ENCODE results near the gene HDAC8. TPM values are rescaled to one million over a fixed set of nuclear protein-coding genes. Genes with fewer than 3 reads are reported as not detected.
"Not testable (repeated sequence)": the region's sequence is repeated elsewhere in the genome, so short reads cannot be mapped to it uniquely, and the experiment has no call there.

Gene HDAC8
- total and polyA plus RNA-seq, 12 donors = 32.1 to 232 (median 57.1) TPM

DNA sequence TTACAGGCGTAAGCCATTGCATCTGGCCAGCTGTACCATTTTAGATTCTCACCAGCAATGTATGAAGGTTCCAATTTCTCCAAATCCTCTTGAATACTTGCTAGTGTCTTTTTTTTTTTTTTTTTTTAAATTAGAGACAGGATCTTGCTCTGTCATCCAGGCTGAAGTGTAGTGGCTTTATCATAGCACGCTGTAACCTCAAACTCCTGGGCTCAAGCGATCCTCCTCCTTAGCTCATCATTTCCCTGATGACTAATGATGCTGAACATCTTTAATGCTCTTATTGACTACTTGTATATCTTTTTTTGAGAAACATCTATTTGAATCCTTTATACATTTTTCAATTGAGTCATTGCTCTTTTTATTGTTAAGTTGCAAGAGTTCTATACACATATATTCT, 40.3 kb downstream of the HDAC8 start:
- H3K4me1 ChIP-seq (replicated peaks in 1 of 2) = no peaks in the 10 kb centered on the region
- intact Hi-C loops (cut with DNase I) = no loop called here
- 82 to 95% (median 94%) methylated on average over 3 of the region's 3 CpGs for WGBS, 4 donors
- no peak for DNase-seq
- peaks cover 4% of the 10 kb centered on the region for H3K27me3 ChIP-seq
- no peaks in the 10 kb centered on the region for H3K9me3 ChIP-seq (replicated peaks in 1 of 3)
- TF ChIP-seq POLR2A (IDR thresholded peaks at IDR 0.05) = no peak
- H3K4me3 ChIP-seq = no peak overlapping the region
- H3K36me3 ChIP-seq (replicated peaks in 1 of 2) = no peaks in the 10 kb centered on the region
- no peak overlapping the region for H3K27ac ChIP-seq

DNA sequence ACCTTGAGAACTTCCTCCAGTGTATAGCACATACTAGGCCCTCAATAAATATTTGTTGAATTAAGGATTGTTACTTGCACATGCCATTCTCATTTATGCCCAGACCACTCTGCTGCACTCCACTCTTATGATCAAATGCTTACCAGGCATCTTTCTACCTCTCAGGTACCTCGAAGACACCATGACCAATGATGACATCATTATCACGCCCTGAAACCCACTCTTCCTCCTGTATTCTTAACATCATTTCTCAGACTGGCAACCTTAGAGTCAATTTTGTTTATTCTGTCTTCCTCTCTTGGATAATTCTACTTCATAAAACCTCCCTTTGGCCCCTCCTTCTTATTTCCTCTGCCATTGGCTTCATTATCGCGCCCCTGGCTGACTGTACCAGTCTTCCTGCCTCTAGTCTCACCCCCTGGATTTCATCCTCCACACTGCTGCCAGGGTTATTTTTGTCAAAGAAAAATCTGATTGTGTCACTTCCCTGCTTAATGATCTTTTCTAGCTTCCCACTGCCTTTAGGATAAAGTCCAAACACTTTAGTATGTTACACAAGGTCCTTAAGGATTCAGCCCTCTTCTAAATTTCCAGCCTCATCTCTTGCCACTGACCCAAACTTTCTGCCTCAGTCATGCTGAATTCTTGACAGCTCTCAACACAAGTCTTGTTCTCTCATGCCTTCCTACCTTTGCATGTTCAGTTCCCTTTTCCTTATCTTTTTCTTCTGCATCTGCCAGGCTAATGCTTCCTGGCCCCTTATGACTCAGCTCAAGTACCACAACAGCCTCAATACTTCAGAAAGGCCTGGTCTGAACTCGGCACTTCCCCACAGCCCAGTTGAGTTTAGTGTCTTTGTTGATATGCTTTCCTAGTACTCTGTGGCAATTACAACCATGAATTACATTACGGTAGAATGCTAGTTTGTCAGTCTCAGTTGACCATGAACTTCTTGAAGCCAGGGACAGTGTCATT, 45.8 kb downstream of the HDAC8 start:
- intact Hi-C loops (cut with DNase I) = no loop called here
- H3K27ac ChIP-seq = no peak overlapping the region
- TF ChIP-seq, protein P1, sequence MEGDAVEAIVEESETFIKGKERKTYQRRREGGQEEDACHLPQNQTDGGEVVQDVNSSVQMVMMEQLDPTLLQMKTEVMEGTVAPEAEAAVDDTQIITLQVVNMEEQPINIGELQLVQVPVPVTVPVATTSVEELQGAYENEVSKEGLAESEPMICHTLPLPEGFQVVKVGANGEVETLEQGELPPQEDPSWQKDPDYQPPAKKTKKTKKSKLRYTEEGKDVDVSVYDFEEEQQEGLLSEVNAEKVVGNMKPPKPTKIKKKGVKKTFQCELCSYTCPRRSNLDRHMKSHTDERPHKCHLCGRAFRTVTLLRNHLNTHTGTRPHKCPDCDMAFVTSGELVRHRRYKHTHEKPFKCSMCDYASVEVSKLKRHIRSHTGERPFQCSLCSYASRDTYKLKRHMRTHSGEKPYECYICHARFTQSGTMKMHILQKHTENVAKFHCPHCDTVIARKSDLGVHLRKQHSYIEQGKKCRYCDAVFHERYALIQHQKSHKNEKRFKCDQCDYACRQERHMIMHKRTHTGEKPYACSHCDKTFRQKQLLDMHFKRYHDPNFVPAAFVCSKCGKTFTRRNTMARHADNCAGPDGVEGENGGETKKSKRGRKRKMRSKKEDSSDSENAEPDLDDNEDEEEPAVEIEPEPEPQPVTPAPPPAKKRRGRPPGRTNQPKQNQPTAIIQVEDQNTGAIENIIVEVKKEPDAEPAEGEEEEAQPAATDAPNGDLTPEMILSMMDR (IDR thresholded peaks at IDR 0.05) = no peak
- no peak for TF ChIP-seq POLR2A (IDR thresholded peaks at IDR 0.05)

DNA sequence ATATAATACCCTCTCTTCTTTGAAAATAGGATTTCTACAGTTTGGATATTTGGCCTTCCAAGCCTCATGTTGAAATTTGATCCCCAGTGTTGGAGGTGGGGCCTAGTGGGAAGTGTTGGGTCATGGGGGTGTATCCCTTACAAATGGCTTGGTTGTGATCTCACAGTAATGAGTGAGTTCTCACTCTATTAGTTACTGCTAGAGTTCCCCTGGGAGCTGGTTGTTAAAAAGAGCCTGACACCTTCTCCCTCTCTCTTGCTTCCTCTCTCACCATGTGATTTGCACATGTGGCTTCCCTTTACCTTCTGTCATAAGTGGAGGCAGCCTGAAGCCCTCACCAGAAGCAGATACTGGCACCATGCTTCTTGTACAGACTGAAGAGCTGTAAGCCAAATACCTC, 73.9 kb downstream of the HDAC8 start:
- H3K4me1 ChIP-seq (replicated peaks in 1 of 2) = no peaks in the 10 kb centered on the region
- H3K27me3 ChIP-seq = no peaks in the 10 kb centered on the region
- intact Hi-C loops (cut with DNase I) = no loop called here
- no peak overlapping the region for H3K4me3 ChIP-seq
- no peak overlapping the region for H3K27ac ChIP-seq
- DNase-seq = peak in 1 of 7 donors; percentile 1
- no peaks in the 10 kb centered on the region for H3K36me3 ChIP-seq (replicated peaks in 1 of 2)
- H3K9me3 ChIP-seq (replicated peaks in 1 of 3) = no peaks in the 10 kb centered on the region
- TF ChIP-seq, protein P1 (IDR thresholded peaks at IDR 0.05) = no peak
- TF ChIP-seq POLR2A (IDR thresholded peaks at IDR 0.05) = no peak

More for the DNA sequence above, 45.8 kb downstream of the HDAC8 start:
- Histone ChIP-seq H3K27me3 (peaks cover 4% of the 10 kb centered on the region), H3K4me1 (replicated peaks in 1 of 2) (no peaks in the 10 kb centered on the region), H3K4me3 (no peak overlapping the region), H3K9me3 (replicated peaks in 1 of 3) (no peaks in the 10 kb centered on the region), H3K36me3 (replicated peaks in 1 of 2) (no peaks in the 10 kb centered on the region)
- DNase-seq = peak in 3 of 7 donors; percentile 10 to 22 (median 13)
- 56 to 67% (median 64%) methylated on average over 6 of the region's 6 CpGs for WGBS, 4 donors

DNA sequence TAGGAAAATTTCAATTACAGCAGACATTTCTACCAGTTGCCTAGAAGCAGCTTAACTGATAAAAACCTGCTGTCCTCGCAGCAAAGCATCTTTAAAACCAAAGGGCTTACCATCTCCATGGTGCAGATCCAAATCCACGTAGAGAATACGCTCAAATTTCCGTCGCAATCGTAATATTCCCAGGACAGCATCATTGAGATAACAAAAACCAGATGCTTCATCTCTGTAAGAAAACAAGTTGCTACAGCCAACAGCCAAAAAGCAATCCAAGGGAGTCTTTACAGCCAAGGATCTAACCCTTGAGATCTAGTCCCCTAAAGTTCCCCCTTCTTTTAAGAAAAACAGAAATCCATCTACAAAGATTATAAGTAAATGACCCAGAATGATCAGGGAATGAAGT, 77.6 kb downstream of the HDAC8 start:
- intact Hi-C loops (cut with DNase I) = no loop called here
- no peak for TF ChIP-seq POLR2A (IDR thresholded peaks at IDR 0.05)
- no peaks in the 10 kb centered on the region for H3K4me1 ChIP-seq (replicated peaks in 1 of 2)
- 57 to 78% (median 72%) methylated on average over 6 of the region's 6 CpGs for WGBS, 4 donors
- peak in 1 of 7 donors; percentile 48 for DNase-seq
- no peaks in the 10 kb centered on the region for H3K27me3 ChIP-seq
- H3K36me3 ChIP-seq (replicated peaks in 1 of 2) = no peaks in the 10 kb centered on the region
- H3K9me3 ChIP-seq (replicated peaks in 1 of 3) = no peaks in the 10 kb centered on the region
- H3K27ac ChIP-seq = no peak overlapping the region
- no peak overlapping the region for H3K4me3 ChIP-seq

DNA sequence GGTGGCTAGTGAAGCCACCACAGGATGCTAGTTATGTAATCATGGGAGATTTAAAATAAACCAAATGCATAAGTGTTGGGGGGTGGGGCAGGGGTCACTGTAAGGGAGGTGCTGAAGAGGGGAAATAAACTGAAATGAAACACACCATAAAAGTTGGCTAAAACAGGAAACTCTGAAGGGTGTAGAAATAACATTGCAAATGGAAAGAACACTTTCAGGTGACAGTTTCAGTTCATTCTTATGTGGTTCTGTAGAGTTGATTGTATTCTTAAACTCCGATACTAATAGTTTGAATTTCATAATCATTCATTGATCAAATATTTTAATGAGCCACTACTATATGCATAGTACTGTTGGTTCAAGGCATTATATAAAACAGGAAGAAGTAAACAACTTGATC, 80.1 kb downstream of the HDAC8 start:
- no peak for TF ChIP-seq POLR2A (IDR thresholded peaks at IDR 0.05)
- TF ChIP-seq, protein P1 (IDR thresholded peaks at IDR 0.05) = no peak
- H3K27ac ChIP-seq = no peak overlapping the region
- no peaks in the 10 kb centered on the region for H3K9me3 ChIP-seq (replicated peaks in 1 of 3)
- WGBS, 4 donors = 89 to 94% (median 92%) methylated on average over 1 of the region's 1 CpG
- H3K4me1 ChIP-seq (replicated peaks in 1 of 2) = no peaks in the 10 kb centered on the region
- DNase-seq = no peak
- H3K4me3 ChIP-seq = no peak overlapping the region
- H3K27me3 ChIP-seq = no peaks in the 10 kb centered on the region
- intact Hi-C loops (cut with DNase I) = no loop called here
- no peaks in the 10 kb centered on the region for H3K36me3 ChIP-seq (replicated peaks in 1 of 2)

DNA sequence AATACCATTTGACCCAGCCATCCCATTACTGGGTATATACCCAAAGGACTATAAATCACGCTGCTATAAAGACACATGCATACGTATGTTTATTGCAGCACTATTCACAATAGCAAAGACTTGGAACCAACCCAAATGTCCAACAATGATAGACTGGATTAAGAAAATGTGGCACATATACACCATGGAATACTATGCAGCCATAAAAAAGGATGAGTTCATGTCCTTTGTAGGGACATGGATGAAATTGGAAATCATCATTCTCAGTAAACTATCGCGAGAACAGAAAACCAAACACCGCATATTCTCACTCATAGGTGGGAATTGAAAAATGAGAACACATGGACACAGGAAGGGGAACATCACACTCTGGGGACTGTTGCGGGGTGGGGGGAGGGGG, 82.4 kb downstream of the HDAC8 start:
- intact Hi-C loops (cut with DNase I); H3K27ac ChIP-seq; DNase-seq; H3K4me1 ChIP-seq (replicated peaks in 1 of 2); H3K27me3 ChIP-seq; H3K4me3 ChIP-seq; H3K36me3 ChIP-seq (replicated peaks in 1 of 2); H3K9me3 ChIP-seq (replicated peaks in 1 of 3): not testable (repeated sequence)
- 83 to 100% (median 88%) methylated on average over 3 to 6 of the region's 6 CpGs for WGBS, 4 donors

Measured in adrenal gland (tissue), 12 donors.